Upper lobe of left lung (tissue), 4 donors: ENCODE results near the gene STARD3NL.

Experiments used
- CTCF ChIP-seq, 6 experiments: fragments of 450-650 bp in 4 of 6; fragments of 200-600 bp in 2 of 6; sonication (generic) in 2 of 6; IDR thresholded peaks; one replicate each; pipeline ENCODE4 v1.5.1; 2016 to 2019; ENCODE audit warnings: antibody characterized with exemption in 6 of 6
- EP300 ChIP-seq, 4 donors: sonication (generic); formaldehyde crosslinking; IDR thresholded peaks; one replicate each; pipeline ENCODE4 v1.5.1; 2017; ENCODE audit warnings: antibody characterized with exemption in 4 of 4, control low read depth in 2 of 4
- POLR2A ChIP-seq, 4 donors: fragments of 450-650 bp; IDR thresholded peaks; one replicate each; pipeline ENCODE4 v1.5.1; 2016 to 2017; ENCODE audit warnings: antibody characterized with exemption in 4 of 4, mild to moderate bottlenecking in 2 of 4
- POLR2AphosphoS5 ChIP-seq, 2 donors: sonication (generic); formaldehyde crosslinking; IDR thresholded peaks; one replicate each; pipeline ENCODE4 v1.5.1; 2017; ENCODE audit warnings: antibody characterized with exemption in 2 of 2

GRCh38 chr7:38257350-38257677 is 79.3 kb downstream of the STARD3NL start:
- no peak for TF ChIP-seq CTCF (IDR thresholded peaks at IDR 0.05)
- TF ChIP-seq POLR2A (IDR thresholded peaks at IDR 0.05) = no peak
- no peak for TF ChIP-seq EP300 (IDR thresholded peaks at IDR 0.05)
- no peak for TF ChIP-seq POLR2AphosphoS5 (IDR thresholded peaks at IDR 0.05)
